Uterus (tissue), 4 donors: ENCODE results near the gene MYADML2. TPM values are rescaled to one million over a fixed set of nuclear protein-coding genes. Genes with fewer than 3 reads are reported as not detected.

Experiments
- DNase-seq, 2 donors: peaks; one replicate each; pipeline ENCODE4 v3.0.0-alpha.2; 2019 to 2020
- H3K27ac ChIP-seq, 2 donors: fragments of 200-600 bp; sonication (generic); 1 replicate in 1 of 2; 2 replicates in 1 of 2; pipeline ENCODE4 v1.5.1; 2016 to 2018
- H3K27me3 ChIP-seq, 2 donors: fragments of 200-600 bp; sonication (generic); one replicate each; pipeline ENCODE4 v1.5.1; 2018 to 2019; ENCODE audit warnings: control low read depth in 1 of 2
- H3K36me3 ChIP-seq, 2 donors: fragments of 200-600 bp; sonication (generic); one replicate each; pipeline ENCODE4 v1.5.1; 2019; ENCODE audit warnings: control low read depth in 1 of 2
- H3K4me1 ChIP-seq, 2 donors: fragments of 200-600 bp; sonication (generic); one replicate each; pipeline ENCODE4 v1.5.1; 2018 to 2019; ENCODE audit warnings: control low read depth in 1 of 2
- H3K4me3 ChIP-seq, 2 donors: fragments of 200-600 bp; sonication (generic); 1 replicate in 1 of 2; 2 replicates in 1 of 2; pipeline ENCODE4 v1.5.1; 2018 to 2019; ENCODE audit warnings: mild to moderate bottlenecking in 1 of 2
- H3K9me3 ChIP-seq, 2 donors: fragments of 200-600 bp; sonication (generic); one replicate each; pipeline ENCODE4 v1.5.1; 2019; ENCODE audit warnings: control low read depth in 1 of 2
- CTCF ChIP-seq, 4 experiments: fragments of 200-600 bp in 2 of 4; fragments of 450-650 bp in 2 of 4; sonication (generic) in 2 of 4; IDR thresholded peaks; one replicate each; pipeline ENCODE4 v1.5.1; 2016 to 2019; ENCODE audit warnings: antibody characterized with exemption in 4 of 4, mild to moderate bottlenecking in 2 of 4, moderate library complexity in 1 of 4
- POLR2A ChIP-seq, 2 donors: fragments of 450-650 bp; IDR thresholded peaks; one replicate each; pipeline ENCODE4 v1.6.1; 2016; ENCODE audit warnings: antibody characterized with exemption in 2 of 2, mild to moderate bottlenecking in 1 of 2, moderate library complexity in 1 of 2
- intact Hi-C: fragments of 100-400 bp; cut with DNase I; formaldehyde crosslinking; loops from one replicate; pipeline ENCODE4 v1.15.1; 2023; ENCODE audit warnings: low total_unique reads
- total RNA-seq, 4 donors: library from RNA; depleted of rRNA in 3 of 4; stranded (reverse); fragments of >200 nt in 3 of 4; gene quantifications; one replicate each; pipeline versions ENCODE4 v1.1.0 to v1.2.4, GENCODE V29; 2014 to 2023
- donor health status: DM: yes; HTN: yes; CAD: no.

Gene MYADML2
- total RNA-seq: not detected

GRCh38 chr17:81947189-81947588 is at the start of gene MYADML2:
Gene MYADML2, minus strand, starts transcription at chr17:81947233. Its CDS starts 5,492 bp downstream, at chr17:81941741.
- Histone ChIP-seq H3K36me3 (no peaks in the 10 kb centered on the region), H3K4me1 (no peaks in the 10 kb centered on the region), H3K4me3 (no peak within 1 kb of the TSS), H3K27ac (no peak within 1 kb of the TSS), H3K27me3 (no peaks in the 10 kb centered on the region), H3K9me3 (no peaks in the 10 kb centered on the region)
- no peak for DNase-seq
- intact Hi-C loops: no loop called here
- no peak for TF ChIP-seq POLR2A (IDR thresholded peaks at IDR 0.05)
- TF ChIP-seq CTCF (IDR thresholded peaks at IDR 0.05): no peak

- no peak overlapping the region for H3K27ac ChIP-seq
- H3K4me3 ChIP-seq: no peak overlapping the region
- H3K36me3 ChIP-seq: no peaks in the 10 kb centered on the region
- no peak for DNase-seq
- H3K9me3 ChIP-seq: no peaks in the 10 kb centered on the region
- TF ChIP-seq CTCF (IDR thresholded peaks at IDR 0.05) (no peak), POLR2A (IDR thresholded peaks at IDR 0.05) (no peak)
- no peaks in the 10 kb centered on the region for H3K4me1 ChIP-seq
- intact Hi-C loops: no loop called here
- H3K27me3 ChIP-seq: no peaks in the 10 kb centered on the region
Observed at GRCh38 chr17:81996232-81996756, 49.3 kb upstream of the MYADML2 start.

GRCh38 chr17:81995463-81996231 is 48.6 kb upstream of the MYADML2 start:
- H3K27ac ChIP-seq: no peak overlapping the region
- no peaks in the 10 kb centered on the region for H3K9me3 ChIP-seq
- intact Hi-C loops: no loop called here
- DNase-seq: no peak
- H3K4me1 ChIP-seq: no peaks in the 10 kb centered on the region
- no peaks in the 10 kb centered on the region for H3K36me3 ChIP-seq
- H3K4me3 ChIP-seq: no peak overlapping the region
- TF ChIP-seq POLR2A (IDR thresholded peaks at IDR 0.05) (no peak), CTCF (IDR thresholded peaks at IDR 0.05) (no peak)
- no peaks in the 10 kb centered on the region for H3K27me3 ChIP-seq

GRCh38 chr17:81994593-81995462 is 47.8 kb upstream of the MYADML2 start:
- no peak for TF ChIP-seq POLR2A (IDR thresholded peaks at IDR 0.05)
- TF ChIP-seq CTCF (IDR thresholded peaks at IDR 0.05): no peak
- intact Hi-C loops: no loop called here
- Histone ChIP-seq H3K36me3 (no peaks in the 10 kb centered on the region), H3K4me3 (no peak overlapping the region), H3K4me1 (no peaks in the 10 kb centered on the region), H3K27me3 (no peaks in the 10 kb centered on the region), H3K27ac (no peak overlapping the region), H3K9me3 (no peaks in the 10 kb centered on the region)
- no peak for DNase-seq
